ES-I3 (cell line): ENCODE measurements around the gene MOG.
"Not testable (repeated sequence)": the region's sequence is repeated elsewhere in the genome, so short reads cannot be mapped to it uniquely, and the experiment has no call there.

Experiments
- H3K36me3 ChIP-seq: 2 replicates; pipeline ENCODE4 v1.6.1; 2013; ENCODE audit warnings: mild to moderate bottlenecking, low read length, control low read depth, moderate library complexity; ENCODE audit not compliant: insufficient read depth
- H3K4me1 ChIP-seq: 2 replicates; pipeline ENCODE4 v1.6.1; 2013; ENCODE audit warnings: mild to moderate bottlenecking, control low read depth, low read length; ENCODE audit not compliant: insufficient read depth
- H3K9ac ChIP-seq: 2 replicates; pipeline ENCODE4 v1.6.1; 2013; ENCODE audit warnings: low read depth, mild to moderate bottlenecking, low read length, moderate library complexity
- H3K9me3 ChIP-seq: 2 replicates; pipeline ENCODE4 v1.6.1; 2013; ENCODE audit warnings: mild to moderate bottlenecking, low read length, moderate library complexity; ENCODE audit not compliant: control insufficient read depth, insufficient read depth

Gene MOG

GRCh38 chr6:29655658-29656057, 1.2 kb upstream of the MOG start:
- no peaks in the 10 kb centered on the region for H3K36me3 ChIP-seq
- no peak overlapping the region for H3K9ac ChIP-seq
- peaks cover 29% of the 10 kb centered on the region for H3K4me1 ChIP-seq
- H3K9me3 ChIP-seq: no peaks in the 10 kb centered on the region

- Histone ChIP-seq H3K9ac (no peak overlapping the region), H3K9me3 (no peaks in the 10 kb centered on the region), H3K4me1 (peaks cover 29% of the 10 kb centered on the region), H3K36me3 (no peaks in the 10 kb centered on the region)
Measured at GRCh38 chr6:29656157-29656556, 735 bp upstream of the MOG start.

- no peak overlapping the region; the same call in 1 of the 2 replicates for H3K9ac ChIP-seq
Measured at GRCh38 chr6:29661071-29661470, 4.2 kb downstream of the MOG start.

GRCh38 chr6:29661502-29662141, 4.7 kb downstream of the MOG start:
- H3K9ac ChIP-seq, H3K9me3 ChIP-seq, H3K36me3 ChIP-seq: not testable (repeated sequence)
- H3K4me1 ChIP-seq: peaks cover 26% of the 10 kb centered on the region

More at GRCh38 chr6:29661071-29661470, 4.2 kb downstream of the MOG start:
- peaks cover 26% of the 10 kb centered on the region for H3K4me1 ChIP-seq
- H3K36me3 ChIP-seq: no peaks in the 10 kb centered on the region
- no peaks in the 10 kb centered on the region for H3K9me3 ChIP-seq

GRCh38 chr6:29663300-29664042, 6.6 kb downstream of the MOG start:
- Histone ChIP-seq H3K36me3 (no peaks in the 10 kb centered on the region), H3K9me3 (no peaks in the 10 kb centered on the region), H3K9ac (peak overlapping the region; percentile 3; the same call in 1 of the 2 replicates), H3K4me1 (peaks cover 43% of the 10 kb centered on the region)

GRCh38 chr6:29665942-29666825, 9.3 kb downstream of the MOG start:
- H3K9me3 ChIP-seq: no peaks in the 10 kb centered on the region
- peaks cover 45% of the 10 kb centered on the region for H3K4me1 ChIP-seq
- H3K36me3 ChIP-seq: no peaks in the 10 kb centered on the region
- H3K9ac ChIP-seq: peak overlapping the region; percentile 43

GRCh38 chr6:29666826-29667130, 9.9 kb downstream of the MOG start:
- no peaks in the 10 kb centered on the region for H3K36me3 ChIP-seq
- H3K9ac ChIP-seq: peak overlapping the region; percentile 43
- no peaks in the 10 kb centered on the region for H3K9me3 ChIP-seq
- H3K4me1 ChIP-seq: peaks cover 45% of the 10 kb centered on the region

- Histone ChIP-seq H3K9ac (peak overlapping the region; percentile 43), H3K36me3 (no peaks in the 10 kb centered on the region), H3K4me1 (peaks cover 45% of the 10 kb centered on the region), H3K9me3 (no peaks in the 10 kb centered on the region)
Measured at GRCh38 chr6:29667158-29667557, 10.3 kb downstream of the MOG start.

- H3K4me1 ChIP-seq: peaks cover 25% of the 10 kb centered on the region
- no peaks in the 10 kb centered on the region for H3K9me3 ChIP-seq
- no peaks in the 10 kb centered on the region for H3K36me3 ChIP-seq
- H3K9ac ChIP-seq: no peak overlapping the region
Measured at GRCh38 chr6:29671026-29671425, 14.1 kb downstream of the MOG start.

GRCh38 chr6:29672116-29672515, 15.2 kb downstream of the MOG start:
- not testable (repeated sequence) for H3K9ac ChIP-seq, H3K36me3 ChIP-seq, H3K9me3 ChIP-seq
- H3K4me1 ChIP-seq: peaks cover 14% of the 10 kb centered on the region

- Histone ChIP-seq H3K36me3 (no peaks in the 10 kb centered on the region), H3K4me1 (peaks cover 16% of the 10 kb centered on the region), H3K9ac (no peak overlapping the region), H3K9me3 (no peaks in the 10 kb centered on the region)
Measured at GRCh38 chr6:29673161-29673560, 16.3 kb downstream of the MOG start.

GRCh38 chr6:29674008-29674407, 17.1 kb downstream of the MOG start:
- H3K9ac ChIP-seq: no peak overlapping the region
- H3K4me1 ChIP-seq: peaks cover 18% of the 10 kb centered on the region
- no peaks in the 10 kb centered on the region for H3K9me3 ChIP-seq

GRCh38 chr6:29675561-29675960, 18.7 kb downstream of the MOG start:
- Histone ChIP-seq H3K36me3 (no peaks in the 10 kb centered on the region), H3K9ac (no peak overlapping the region), H3K9me3 (no peaks in the 10 kb centered on the region), H3K4me1 (peaks cover 23% of the 10 kb centered on the region)

More at GRCh38 chr6:29674008-29674407, 17.1 kb downstream of the MOG start:
- no peaks in the 10 kb centered on the region for H3K36me3 ChIP-seq

- Histone ChIP-seq H3K9me3 (no peaks in the 10 kb centered on the region; the same call in 1 of the 2 replicates), H3K4me1 (peaks cover 23% of the 10 kb centered on the region), H3K9ac (no peak overlapping the region), H3K36me3 (no peaks in the 10 kb centered on the region)
Measured at GRCh38 chr6:29676981-29677601, 20.2 kb downstream of the MOG start.
